ENCODE results near the gene PABPN1. TPM values are rescaled to one million over a fixed set of nuclear protein-coding genes. Genes with fewer than 3 reads are reported as not detected.

Gene PABPN1, protein sequence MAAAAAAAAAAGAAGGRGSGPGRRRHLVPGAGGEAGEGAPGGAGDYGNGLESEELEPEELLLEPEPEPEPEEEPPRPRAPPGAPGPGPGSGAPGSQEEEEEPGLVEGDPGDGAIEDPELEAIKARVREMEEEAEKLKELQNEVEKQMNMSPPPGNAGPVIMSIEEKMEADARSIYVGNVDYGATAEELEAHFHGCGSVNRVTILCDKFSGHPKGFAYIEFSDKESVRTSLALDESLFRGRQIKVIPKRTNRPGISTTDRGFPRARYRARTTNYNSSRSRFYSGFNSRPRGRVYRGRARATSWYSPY
- 197 and 234 TPM in 2 replicates for polyA plus RNA-seq (2011; rRNA removed)
- polyA plus RNA-seq (2012; cell fraction: cytosol; rRNA removed) = 170 TPM in 2 replicates
- polyA plus RNA-seq (2012; cell fraction: nucleus; rRNA removed) = 227 and 314 TPM in 2 replicates
- 148 to 158 TPM (median 157 TPM) in 3 replicates for polyA plus RNA-seq (2017; fragmentation: RNase III; extraction: RNeasy Plus Mini Kit Qiagen cat#74134 plus additional on column Dnase treatment)
- polyA minus RNA-seq (2011; rRNA and poly(A)+ RNA removed) = 73.1 and 92.0 TPM in 2 replicates

GRCh38 chr14:23320584-23321571, at the start of gene PABPN1:
Gene PABPN1, plus strand, starts transcription at chr14:23321457. Its CDS starts 13 bp downstream, at chr14:23321470.
- Histone ChIP-seq H3K4me3 (peak within 1 kb of the TSS; percentile 97), H3K4me1 (peaks cover 24% of the 10 kb centered on the region), H3K4me2 (peak within 1 kb of the TSS; percentile 87), H3K9me3 (no peaks in the 10 kb centered on the region), H3K27ac (peak within 1 kb of the TSS; percentile 99 to 100)
- peak; percentile 7 for FAIRE-seq
- POLR2A ChIA-PET = interaction anchor here (0.6 to 3.2 kb wide), 13 partner anchors 10 to 794 kb away, joined by 3 to 64 read pairs (median 5); partner anchors contain the start of genes ACIN1, BCL2L2, C14orf119 and DCAF11
- CTCF ChIA-PET = interaction anchor here (0.5 to 5.2 kb wide), 13 partner anchors 11 to 824 kb away, joined by 3 to 30 read pairs (median 7); partner anchors contain the start of genes BCL2L2 and PPP1R3E
- peak; percentile 98 to 100 for DNase-seq (ENCODE audit: low read depth in 1 of 2, low spot score in 1 of 2)
- peak; percentile 90 to 96 for ATAC-seq
- WGBS (ENCODE audit: missing lambda C conversion rate) = 10% methylated on average over 32 of the region's 63 CpGs
- TF ChIP-seq HOXA7 (CRISPR knock-in tag; IDR thresholded peaks at IDR 0.05) = no peak
- TF ChIP-seq, protein P1, sequence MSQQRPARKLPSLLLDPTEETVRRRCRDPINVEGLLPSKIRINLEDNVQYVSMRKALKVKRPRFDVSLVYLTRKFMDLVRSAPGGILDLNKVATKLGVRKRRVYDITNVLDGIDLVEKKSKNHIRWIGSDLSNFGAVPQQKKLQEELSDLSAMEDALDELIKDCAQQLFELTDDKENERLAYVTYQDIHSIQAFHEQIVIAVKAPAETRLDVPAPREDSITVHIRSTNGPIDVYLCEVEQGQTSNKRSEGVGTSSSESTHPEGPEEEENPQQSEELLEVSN (IDR thresholded peaks at IDR 0.05; ENCODE audit: borderline replicate concordance, low read depth) = 0 out of 2 replicates have a peak, but pooled peaks have one; percentile 46
- peak; percentile 56; the same call in 1 of the 2 replicates for TF ChIP-seq EHMT2 (IDR thresholded peaks at IDR 0.05; ENCODE audit: low read depth)
- TF ChIP-seq HOXB13 (CRISPR knock-in tag; IDR thresholded peaks at IDR 0.05; ENCODE audit: low read depth) = no peak
- TF ChIP-seq RCOR1 (IDR thresholded peaks at IDR 0.05; ENCODE audit: low read depth, low read length) = no peak
- no peak for TF ChIP-seq ZC3H11A (IDR thresholded peaks at IDR 0.05)
- 0 out of 2 replicates have a peak, but pooled peaks have one; percentile 46 for TF ChIP-seq ATOH8 (CRISPR knock-in tag; IDR thresholded peaks at IDR 0.05; ENCODE audit: low read depth)
- TF ChIP-seq CBX2 (IDR thresholded peaks at IDR 0.05; ENCODE audit: borderline replicate concordance, low read depth) = no peak
- TF ChIP-seq, protein P2, sequence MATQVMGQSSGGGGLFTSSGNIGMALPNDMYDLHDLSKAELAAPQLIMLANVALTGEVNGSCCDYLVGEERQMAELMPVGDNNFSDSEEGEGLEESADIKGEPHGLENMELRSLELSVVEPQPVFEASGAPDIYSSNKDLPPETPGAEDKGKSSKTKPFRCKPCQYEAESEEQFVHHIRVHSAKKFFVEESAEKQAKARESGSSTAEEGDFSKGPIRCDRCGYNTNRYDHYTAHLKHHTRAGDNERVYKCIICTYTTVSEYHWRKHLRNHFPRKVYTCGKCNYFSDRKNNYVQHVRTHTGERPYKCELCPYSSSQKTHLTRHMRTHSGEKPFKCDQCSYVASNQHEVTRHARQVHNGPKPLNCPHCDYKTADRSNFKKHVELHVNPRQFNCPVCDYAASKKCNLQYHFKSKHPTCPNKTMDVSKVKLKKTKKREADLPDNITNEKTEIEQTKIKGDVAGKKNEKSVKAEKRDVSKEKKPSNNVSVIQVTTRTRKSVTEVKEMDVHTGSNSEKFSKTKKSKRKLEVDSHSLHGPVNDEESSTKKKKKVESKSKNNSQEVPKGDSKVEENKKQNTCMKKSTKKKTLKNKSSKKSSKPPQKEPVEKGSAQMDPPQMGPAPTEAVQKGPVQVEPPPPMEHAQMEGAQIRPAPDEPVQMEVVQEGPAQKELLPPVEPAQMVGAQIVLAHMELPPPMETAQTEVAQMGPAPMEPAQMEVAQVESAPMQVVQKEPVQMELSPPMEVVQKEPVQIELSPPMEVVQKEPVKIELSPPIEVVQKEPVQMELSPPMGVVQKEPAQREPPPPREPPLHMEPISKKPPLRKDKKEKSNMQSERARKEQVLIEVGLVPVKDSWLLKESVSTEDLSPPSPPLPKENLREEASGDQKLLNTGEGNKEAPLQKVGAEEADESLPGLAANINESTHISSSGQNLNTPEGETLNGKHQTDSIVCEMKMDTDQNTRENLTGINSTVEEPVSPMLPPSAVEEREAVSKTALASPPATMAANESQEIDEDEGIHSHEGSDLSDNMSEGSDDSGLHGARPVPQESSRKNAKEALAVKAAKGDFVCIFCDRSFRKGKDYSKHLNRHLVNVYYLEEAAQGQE (IDR thresholded peaks at IDR 0.05) = no peak; the same call in 1 of the 2 replicates
- TF ChIP-seq, protein P3, sequence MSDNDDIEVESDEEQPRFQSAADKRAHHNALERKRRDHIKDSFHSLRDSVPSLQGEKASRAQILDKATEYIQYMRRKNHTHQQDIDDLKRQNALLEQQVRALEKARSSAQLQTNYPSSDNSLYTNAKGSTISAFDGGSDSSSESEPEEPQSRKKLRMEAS (IDR thresholded peaks at IDR 0.05) = peak; percentile 55
- peak; percentile 51 for TF ChIP-seq CHD2 (IDR thresholded peaks at IDR 0.05; ENCODE audit: low read length, partially characterized antibody)
- peak; percentile 93 for TF ChIP-seq USF2 (IDR thresholded peaks at IDR 0.05)
- no peak for TF ChIP-seq FOSL2 (IDR thresholded peaks at IDR 0.05)
- TF ChIP-seq FOSL2 (CRISPR knock-in tag; IDR thresholded peaks at IDR 0.05) = 0 out of 2 replicates have a peak, but pooled peaks have one; percentile 23
- no peak for TF ChIP-seq CBX8 (IDR thresholded peaks at IDR 0.05)
- TF ChIP-seq ELK1 (IDR thresholded peaks at IDR 0.05; ENCODE audit: low read depth, low read length) = no peak
- TF ChIP-seq HMGXB4 (CRISPR knock-in tag; IDR thresholded peaks at IDR 0.05; ENCODE audit: borderline replicate concordance) = no peak
- TF ChIP-seq EP300 (IDR thresholded peaks at IDR 0.05) = no peak
- TF ChIP-seq JUN (IDR thresholded peaks at IDR 0.05) = peak; percentile 58 to 82; a peak in 3 of 5 replicates
- no peak for TF ChIP-seq ZFP36 (IDR thresholded peaks at IDR 0.05; ENCODE audit: borderline replicate concordance, partially characterized antibody)
- no peak for TF ChIP-seq POLR2A (IDR thresholded peaks at IDR 0.05; ENCODE audit: low read length)
- TF ChIP-seq, protein P4, sequence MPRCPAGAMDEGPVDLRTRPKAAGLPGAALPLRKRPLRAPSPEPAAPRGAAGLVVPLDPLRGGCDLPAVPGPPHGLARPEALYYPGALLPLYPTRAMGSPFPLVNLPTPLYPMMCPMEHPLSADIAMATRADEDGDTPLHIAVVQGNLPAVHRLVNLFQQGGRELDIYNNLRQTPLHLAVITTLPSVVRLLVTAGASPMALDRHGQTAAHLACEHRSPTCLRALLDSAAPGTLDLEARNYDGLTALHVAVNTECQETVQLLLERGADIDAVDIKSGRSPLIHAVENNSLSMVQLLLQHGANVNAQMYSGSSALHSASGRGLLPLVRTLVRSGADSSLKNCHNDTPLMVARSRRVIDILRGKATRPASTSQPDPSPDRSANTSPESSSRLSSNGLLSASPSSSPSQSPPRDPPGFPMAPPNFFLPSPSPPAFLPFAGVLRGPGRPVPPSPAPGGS (IDR thresholded peaks at IDR 0.05) = peak; percentile 70; the same call in 1 of the 3 replicates
- peak in 1 of 2 experiments; percentile 61; a peak in 1 of 4 replicates for TF ChIP-seq CEBPB (IDR thresholded peaks at IDR 0.05)
- peak; percentile 76 for TF ChIP-seq POLR2AphosphoS2 (conservative IDR thresholded peaks at IDR 0.05; ENCODE audit: low read length)
- no peak for TF ChIP-seq TFCP2L1 (CRISPR knock-in tag; IDR thresholded peaks at IDR 0.05)
